NCI-H2081 treated with DMSO at 0.1 percent for 48 hours (cell line): Measurements from ENCODE around the gene LRRC42.

Source experiments
- DNase-seq: peaks from one replicate; lab custom pipeline; 2025; lab: John Stamatoyannopoulos, UW

LRRC42 gene

GRCh38 chr1:54004481-54005049 lies 58.4 kb downstream of the LRRC42 start:
- DNase-seq: no peak

- DNase-seq: no peak
These were observed 60.4 kb downstream of the LRRC42 start for GRCh38 chr1:54006508-54006907.

- no peak for DNase-seq
These were observed 61.5 kb downstream of the LRRC42 start for GRCh38 chr1:54007613-54008012.

GRCh38 chr1:54008876-54009275 lies 62.7 kb downstream of the LRRC42 start:
- DNase-seq: no peak

- no peak for DNase-seq
These were observed 63.3 kb downstream of the LRRC42 start for GRCh38 chr1:54009406-54009805.

- no peak for DNase-seq
These were observed 64.4 kb downstream of the LRRC42 start for GRCh38 chr1:54010415-54011117.

- no peak for DNase-seq
These were observed 65.3 kb downstream of the LRRC42 start for GRCh38 chr1:54011316-54012007.

GRCh38 chr1:54012008-54012325 lies 65.8 kb downstream of the LRRC42 start:
- no peak for DNase-seq

- DNase-seq: no peak
These were observed 66.7 kb downstream of the LRRC42 start for GRCh38 chr1:54012863-54013262.

GRCh38 chr1:54013393-54014008 lies 67.4 kb downstream of the LRRC42 start:
- DNase-seq: no peak

GRCh38 chr1:54014009-54014629 lies 68.0 kb downstream of the LRRC42 start:
- no peak for DNase-seq

GRCh38 chr1:54016343-54017282 lies 70.5 kb downstream of the LRRC42 start:
- no peak for DNase-seq
